Small intestine (tissue), 7 donors: ENCODE results near the gene CXXC5. TPM values are rescaled to one million over a fixed set of nuclear protein-coding genes. Genes with fewer than 3 reads are reported as not detected.

Experiments
- DNase-seq, 2 donors: peaks; one replicate each; pipeline versions ENCODE4 v3.0.0 to v3.0.0-alpha.2; 2013
- FAIRE-seq: peaks from 2 replicates; lab custom pipeline; 2012; peaks lifted over from hg19 to GRCh38; lab: Jason Lieb, UNC
- H3K27ac ChIP-seq, 3 donors: one replicate each; pipeline ENCODE4 v1.5.1; 2013; ENCODE audit warnings: low read length in 2 of 3, mild to moderate bottlenecking in 2 of 3, control low read depth in 1 of 3, inconsistent platforms in 1 of 3, low read depth in 1 of 3, moderate library complexity in 1 of 3
- H3K27me3 ChIP-seq, 3 donors: one replicate each; pipeline ENCODE4 v1.6.1; 2013; ENCODE audit warnings: low read length in 3 of 3, inconsistent platforms in 1 of 3; ENCODE audit not compliant: control insufficient read depth in 3 of 3, insufficient read depth in 3 of 3
- H3K36me3 ChIP-seq, 3 donors: one replicate each; pipeline ENCODE4 v1.6.1; 2013; ENCODE audit warnings: low read length in 3 of 3, inconsistent platforms in 1 of 3, low read depth in 1 of 3, mild to moderate bottlenecking in 1 of 3, moderate library complexity in 1 of 3; ENCODE audit not compliant: control insufficient read depth in 3 of 3, insufficient read depth in 2 of 3
- H3K4me1 ChIP-seq, 3 donors: one replicate each; pipeline ENCODE4 v1.6.1; 2013; ENCODE audit warnings: low read length in 2 of 3, inconsistent platforms in 1 of 3, low read depth in 1 of 3, mild to moderate bottlenecking in 1 of 3, moderate library complexity in 1 of 3; ENCODE audit not compliant: control insufficient read depth in 3 of 3, insufficient read depth in 2 of 3
- H3K4me3 ChIP-seq, 3 donors: one replicate each; pipeline ENCODE4 v1.5.1; 2013; ENCODE audit warnings: low read length in 3 of 3, control low read depth in 1 of 3, inconsistent platforms in 1 of 3, low read depth in 1 of 3, mild to moderate bottlenecking in 1 of 3, moderate library complexity in 1 of 3
- H3K9me3 ChIP-seq, 2 donors: one replicate each; pipeline ENCODE4 v1.6.1; 2013; ENCODE audit warnings: low read depth in 1 of 2, low read length in 1 of 2; ENCODE audit not compliant: control insufficient read depth in 2 of 2, insufficient read depth in 1 of 2
- WGBS, 3 donors: extraction: QIAGEN DNeasy Blood & Tissue Kit; methylation state at CpG; one replicate each; pipeline ENCODE4 v1.1.7; 2013; 5-methylcytosine and 5-hydroxymethylcytosine counted together
- polyA plus RNA-seq, 4 donors: library from polyadenylated mRNA; stranded (reverse) in 3 of 4; unstranded in 1 of 4; fragments of 200-250 nt in 3 of 4; fragments of 120-200 nt in 1 of 4; gene quantifications; one replicate each; pipeline versions ENCODE4 v1.2.1 to v1.2.3, GENCODE V29; 2013
- donor health status: healthy with polysubstance abuse.
- donor health status: control.
- donor health status: control.
- donor health status: Bipolar disorder and iron deficiency.
- donor health status: healthy.

The CXXC5 gene
- polyA plus RNA-seq, 4 donors: 3.8 to 89.4 (median 18.2) TPM

DNA sequence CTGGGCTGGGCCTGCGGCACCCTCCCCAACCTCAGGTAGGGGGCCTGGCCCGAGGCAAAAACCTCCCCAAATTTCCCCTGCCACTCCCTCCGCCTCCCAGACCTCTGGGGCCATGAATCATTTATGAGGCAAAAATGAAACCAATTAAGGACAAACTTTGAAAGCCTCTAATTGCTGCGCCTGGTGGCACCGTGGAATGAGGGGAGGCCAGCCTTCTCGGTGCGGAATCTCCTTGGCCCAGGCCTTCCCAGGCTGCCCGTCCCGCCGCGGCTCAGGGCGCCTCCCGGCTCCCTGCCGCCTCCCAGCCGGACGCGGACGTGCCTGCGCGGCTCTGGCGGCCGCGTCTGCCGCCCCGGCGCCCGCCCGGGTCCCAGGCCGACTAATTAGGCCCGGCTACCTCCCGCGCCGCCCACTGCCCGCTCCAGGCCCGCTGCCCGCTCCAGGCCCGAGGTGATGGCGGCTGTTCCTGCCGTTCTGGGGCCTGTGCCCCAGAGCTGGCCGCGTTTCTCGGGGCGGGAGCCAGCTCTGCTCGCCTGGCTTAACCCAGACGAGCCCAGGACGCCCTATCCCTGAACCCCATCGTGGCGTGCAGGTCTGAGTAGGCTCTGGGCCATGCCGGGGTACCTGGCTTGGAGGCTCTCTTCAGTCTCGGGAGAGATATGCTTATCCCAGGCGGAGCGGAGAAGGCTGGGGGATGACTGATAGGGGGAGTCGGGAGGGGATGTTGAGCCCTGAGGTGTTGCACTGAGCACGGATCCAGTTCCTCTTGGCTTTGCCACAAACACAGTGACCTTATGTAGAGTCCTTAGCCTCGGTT lies 20.1 kb downstream of the CXXC5 start:
- 5 to 7% (median 6%) methylated on average over 48 to 55 of the region's 55 CpGs for WGBS, 3 donors
- peaks cover 0 to 90% (median 0%) of the 10 kb centered on the region in 3 donors for H3K36me3 ChIP-seq
- FAIRE-seq (no peak), DNase-seq (peak; percentile 53 to 57)
- H3K27ac ChIP-seq: peak overlapping the region; percentile 67 to 92 (median 76)
- no peaks in the 10 kb centered on the region for H3K27me3 ChIP-seq
- H3K4me3 ChIP-seq: peak overlapping the region; percentile 20 to 58 (median 22)
- H3K4me1 ChIP-seq: peaks cover 0 to 54% (median 5%) of the 10 kb centered on the region in 3 donors
- no peaks in the 10 kb centered on the region for H3K9me3 ChIP-seq

GRCh38 chr5:139668924-139669661 lies 20.9 kb downstream of the CXXC5 start:
- Histone ChIP-seq H3K4me3 (peak overlapping the region in 1 of 3 donors; percentile 58), H3K27ac (peak overlapping the region in 2 of 3 donors; percentile 61 to 92), H3K9me3 (no peaks in the 10 kb centered on the region), H3K27me3 (no peaks in the 10 kb centered on the region), H3K4me1 (peaks cover 0 to 56% (median 5%) of the 10 kb centered on the region in 3 donors), H3K36me3 (peaks cover 0 to 87% (median 0%) of the 10 kb centered on the region in 3 donors)
- 80 to 86% (median 83%) methylated on average over 18 of the region's 18 CpGs for WGBS, 3 donors
- DNase-seq: no peak
- FAIRE-seq: no peak

DNA sequence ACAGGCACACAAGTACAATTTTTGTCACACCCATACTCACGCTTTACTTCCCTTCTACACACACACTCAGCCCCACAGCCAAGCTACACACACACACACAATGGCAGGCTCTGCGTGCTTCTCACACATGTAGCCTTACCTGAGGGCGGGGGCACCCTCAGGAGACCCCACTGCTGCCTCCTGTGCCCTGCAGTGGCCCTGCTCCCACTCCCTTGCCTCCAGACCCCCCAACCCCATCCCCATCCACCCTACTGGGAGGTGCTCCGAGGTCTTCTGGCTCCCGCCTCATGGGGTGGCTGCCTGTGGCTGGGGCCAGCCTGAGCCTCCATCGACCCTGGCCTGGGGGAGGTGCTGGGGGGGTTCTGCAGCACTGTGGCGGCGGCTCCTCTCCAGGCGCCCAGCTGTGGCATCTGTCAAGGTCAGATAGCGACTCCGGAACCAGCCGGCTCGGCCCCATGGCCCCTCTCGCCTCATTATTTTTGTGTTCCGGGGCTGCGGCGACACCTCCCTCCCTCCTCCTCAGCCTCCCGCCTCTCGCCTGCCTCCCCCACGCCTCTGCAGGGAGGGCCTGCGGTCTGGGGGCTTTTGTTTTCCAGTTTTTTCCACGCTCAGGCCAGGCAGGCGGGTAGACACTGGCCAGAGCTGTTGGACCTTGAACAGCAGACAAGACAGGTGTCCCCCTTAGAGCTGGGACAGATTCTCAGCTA lies 21.7 kb downstream of the CXXC5 start:
- DNase-seq: no peak
- H3K9me3 ChIP-seq: no peaks in the 10 kb centered on the region
- H3K4me3 ChIP-seq: peak overlapping the region in 1 of 3 donors; percentile 40
- H3K36me3 ChIP-seq: peaks cover 0 to 87% (median 0%) of the 10 kb centered on the region in 3 donors
- H3K4me1 ChIP-seq: peaks cover 0 to 56% (median 5%) of the 10 kb centered on the region in 3 donors
- H3K27ac ChIP-seq: peak overlapping the region; percentile 57 to 92 (median 61)
- FAIRE-seq: no peak
- H3K27me3 ChIP-seq: no peaks in the 10 kb centered on the region
- WGBS, 3 donors: 47 to 70% (median 51%) methylated on average over 21 to 23 of the region's 23 CpGs

- Histone ChIP-seq H3K36me3 (peaks cover 0 to 87% (median 0%) of the 10 kb centered on the region in 3 donors), H3K4me3 (peak overlapping the region in 1 of 3 donors; percentile 40), H3K27me3 (no peaks in the 10 kb centered on the region), H3K9me3 (no peaks in the 10 kb centered on the region), H3K27ac (peak overlapping the region; percentile 57 to 92 (median 61)), H3K4me1 (peaks cover 0 to 58% (median 5%) of the 10 kb centered on the region in 3 donors)
- FAIRE-seq: no peak
- WGBS, 3 donors: 67 to 78% (median 68%) methylated on average over 16 of the region's 16 CpGs
- no peak for DNase-seq
Observed at GRCh38 chr5:139670369-139671095, 22.4 kb downstream of the CXXC5 start.

GRCh38 chr5:139671096-139671841 lies 23.1 kb downstream of the CXXC5 start:
- no peak for DNase-seq
- no peaks in the 10 kb centered on the region for H3K27me3 ChIP-seq
- WGBS, 3 donors: 61 to 83% (median 66%) methylated on average over 19 to 20 of the region's 20 CpGs
- no peak overlapping the region for H3K4me3 ChIP-seq
- peak overlapping the region; percentile 32 to 92 (median 35) for H3K27ac ChIP-seq
- H3K36me3 ChIP-seq: peaks cover 0 to 83% (median 0%) of the 10 kb centered on the region in 3 donors
- peaks cover 0 to 58% (median 5%) of the 10 kb centered on the region in 3 donors for H3K4me1 ChIP-seq
- H3K9me3 ChIP-seq: no peaks in the 10 kb centered on the region
- no peak for FAIRE-seq

DNA sequence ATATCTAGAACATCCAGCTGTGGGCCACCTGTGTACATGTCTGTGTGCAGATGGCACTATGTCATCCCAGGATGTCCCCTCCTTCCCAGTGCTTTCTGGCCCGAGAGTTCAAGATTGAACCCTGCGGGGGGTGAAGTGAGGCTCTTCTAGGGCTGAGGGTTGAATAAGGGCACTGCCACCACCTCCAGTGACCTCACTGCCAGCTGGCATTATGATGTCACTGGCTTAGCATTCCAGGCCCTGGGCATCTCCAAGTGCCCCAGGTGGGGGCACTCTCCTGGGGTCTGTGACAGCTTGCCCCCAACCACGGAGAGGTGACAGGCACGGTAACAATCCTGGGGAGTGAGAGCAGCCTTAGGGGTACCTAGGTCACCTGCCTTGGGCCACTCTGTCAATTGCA lies 27.1 kb downstream of the CXXC5 start:
- no peaks in the 10 kb centered on the region for H3K27me3 ChIP-seq
- H3K27ac ChIP-seq: no peak overlapping the region
- no peaks in the 10 kb centered on the region for H3K9me3 ChIP-seq
- H3K36me3 ChIP-seq: peaks cover 0 to 84% (median 0%) of the 10 kb centered on the region in 3 donors
- peaks cover 0 to 42% (median 0%) of the 10 kb centered on the region in 3 donors for H3K4me1 ChIP-seq
- WGBS, 3 donors: 89 to 93% (median 91%) methylated on average over 4 of the region's 4 CpGs
- DNase-seq: no peak
- no peak overlapping the region for H3K4me3 ChIP-seq
- no peak for FAIRE-seq

GRCh38 chr5:139675825-139676224 lies 27.7 kb downstream of the CXXC5 start:
- DNase-seq (no peak), FAIRE-seq (no peak)
- Histone ChIP-seq H3K36me3 (peaks cover 0 to 84% (median 0%) of the 10 kb centered on the region in 3 donors), H3K4me3 (no peak overlapping the region), H3K27ac (no peak overlapping the region), H3K9me3 (no peaks in the 10 kb centered on the region), H3K27me3 (no peaks in the 10 kb centered on the region), H3K4me1 (peaks cover 0 to 35% (median 0%) of the 10 kb centered on the region in 3 donors)
- WGBS, 3 donors: 85 to 100% (median 98%) methylated on average over 3 to 4 of the region's 4 CpGs
